HepG2 (cell line): ENCODE results near the gene PDZRN4. TPM values are rescaled to one million over a fixed set of nuclear protein-coding genes. Genes with fewer than 3 reads are reported as not detected.

ENCODE experiments used
- ATAC-seq: fragments of 200-7000 bp; cut with Tn5 transposase; 3 replicates; pipeline ENCODE4 v1.9.1; 2020; ENCODE audit warnings: mild to moderate bottlenecking, moderate library complexity
- BruUV-seq: library from RNA; stranded (reverse); fragments of 400-500 nt; replicated peaks from 2 replicates; lab custom pipeline; 2021; lab: Mats Ljungman, UMichigan
- CTCF ChIA-PET: fragments of 300-600 bp; formaldehyde crosslinking; extraction: SDS; loops from one replicate; lab custom pipeline; 2021; ENCODE audit warnings: low total read pairs, inconsistent platforms, low intra/inter-chr PET ratio; lab: Yijun Ruan, JAX
- POLR2A ChIA-PET: fragments of 350-600 bp; sonication (Branson Sonifier 250); formaldehyde crosslinking; loops from one replicate; lab custom pipeline; 2020; ENCODE audit warnings: antibody characterized with exemption, inconsistent platforms; lab: Yijun Ruan, JAX
- DNase-seq: peaks from one replicate; pipeline ENCODE4 v3.0.0-alpha.2; 2015; ENCODE audit warnings: low spot score
- FAIRE-seq: peaks from 3 replicates; lab custom pipeline; 2011; peaks lifted over from hg19 to GRCh38; lab: Jason Lieb, UNC
- H2AFZ ChIP-seq: one replicate; pipeline ENCODE4 v1.6.1; 2011; ENCODE audit warnings: low read length, inconsistent platforms
- H3K27ac ChIP-seq: fragments of 300-600 bp; 3 replicates; pipeline ENCODE4 v1.8.0; 2011; ENCODE audit warnings: mixed run types, mild to moderate bottlenecking, mixed read lengths, low read length, inconsistent platforms; ENCODE audit not compliant: insufficient read depth; ENCODE audit errors: extremely low read length
- H3K27me3 ChIP-seq, 2 experiments: fragments of 200-600 bp in 1 of 2; 2 replicates in 1 of 2; 3 replicates in 1 of 2; pipeline versions ENCODE4 v1.6.0 to v1.8.0; 2011; ENCODE audit warnings: low read length in 2 of 2, mild to moderate bottlenecking in 2 of 2, moderate library complexity in 2 of 2, inconsistent platforms in 1 of 2; ENCODE audit not compliant: insufficient read depth in 2 of 2, control insufficient read depth in 1 of 2
- H3K36me3 ChIP-seq, 2 experiments: fragments of 200-600 bp in 1 of 2; replicated peaks in 1 of 2; 2 replicates in 1 of 2; 3 replicates in 1 of 2; pipeline versions ENCODE4 v1.5.1 to v1.8.0; 2011; ENCODE audit warnings: low read length in 2 of 2, inconsistent platforms in 1 of 2; ENCODE audit not compliant: insufficient read depth in 2 of 2, control insufficient read depth in 1 of 2
- H3K4me1 ChIP-seq: 2 replicates; pipeline ENCODE4 v1.5.1; 2012; ENCODE audit warnings: low read length, inconsistent platforms; ENCODE audit not compliant: insufficient read depth
- H3K4me2 ChIP-seq: 2 replicates; pipeline ENCODE4 v1.6.0; 2011; ENCODE audit warnings: low read depth, low read length, inconsistent platforms
- H3K4me3 ChIP-seq, 3 experiments: fragments of 200-600 bp in 1 of 3; sonication (generic), shearing (Covaris generic) in 1 of 3; replicated peaks in 1 of 3; 2 replicates each; pipeline ENCODE4 v1.5.1; 2011 to 2016; ENCODE audit warnings: low read length in 3 of 3, inconsistent platforms in 2 of 3, low read depth in 2 of 3, mild to moderate bottlenecking in 2 of 3, control low read depth in 1 of 3, mixed read lengths in 1 of 3; ENCODE audit not compliant: insufficient read depth in 1 of 3
- H3K79me2 ChIP-seq: one replicate; pipeline ENCODE4 v1.6.1; 2011; ENCODE audit warnings: low read length, inconsistent platforms; ENCODE audit not compliant: insufficient read depth
- H3K9ac ChIP-seq: 2 replicates; pipeline ENCODE4 v1.6.0; 2011; ENCODE audit warnings: mild to moderate bottlenecking, low read depth, low read length, inconsistent platforms; ENCODE audit not compliant: insufficient read depth
- H3K9me3 ChIP-seq: 2 replicates; pipeline ENCODE4 v1.5.1; 2012; ENCODE audit warnings: mild to moderate bottlenecking, low read length
- H4K20me1 ChIP-seq: 2 replicates; pipeline ENCODE4 v1.6.0; 2011; ENCODE audit warnings: inconsistent platforms, mild to moderate bottlenecking, low read length, moderate library complexity; ENCODE audit not compliant: insufficient read depth
- GTF2F1 ChIP-seq: fragments of 150-350 bp; IDR thresholded peaks from 2 replicates; pipeline ENCODE4 v1.6.1; 2014; ENCODE audit warnings: low read length
- ISL2 ChIP-seq: sonication (generic); formaldehyde crosslinking; IDR thresholded peaks from 2 replicates; pipeline ENCODE4 v1.5.0; 2020; ENCODE audit warnings: missing genetic modification reagents
- MBNL3 ChIP-seq: fragments of 250-450 bp; sonication (Bioruptor Pico); conservative IDR thresholded peaks from 2 replicates; pipeline ENCODE4 v1.8.0; 2022; ENCODE audit warnings: mild to moderate bottlenecking, inconsistent platforms
- NFIB ChIP-seq: sonication (generic); formaldehyde crosslinking; IDR thresholded peaks from 2 replicates; pipeline ENCODE4 v1.9.0; 2021; ENCODE audit warnings: missing genetic modification reagents, mild to moderate bottlenecking, borderline replicate concordance
- RELA ChIP-seq: sonication (generic); formaldehyde crosslinking; IDR thresholded peaks from 2 replicates; pipeline ENCODE4 v1.4.0; 2020; ENCODE audit warnings: missing genetic modification reagents
- RFX3 ChIP-seq: IDR thresholded peaks from 2 replicates; pipeline ENCODE4 v1.6.1; 2016; ENCODE audit warnings: missing biosample characterization, missing genetic modification reagents
- SP5 ChIP-seq: IDR thresholded peaks from 2 replicates; pipeline ENCODE4 v1.6.1; 2016; ENCODE audit warnings: low read depth, borderline replicate concordance
- ZFP1 ChIP-seq: IDR thresholded peaks from 2 replicates; pipeline ENCODE4 v1.6.1; 2016
- ZFY ChIP-seq: sonication (generic); formaldehyde crosslinking; IDR thresholded peaks from 2 replicates; pipeline ENCODE4 v1.4.0; 2020; ENCODE audit warnings: missing genetic modification reagents
- ZNF138 ChIP-seq: sonication (generic); formaldehyde crosslinking; IDR thresholded peaks from 2 replicates; pipeline ENCODE4 v1.5.0; 2020; ENCODE audit warnings: mild to moderate bottlenecking, low read depth, missing genetic modification reagents
- ZNF839 ChIP-seq: sonication (generic); formaldehyde crosslinking; IDR thresholded peaks from 2 replicates; pipeline ENCODE4 v1.4.0; 2020; ENCODE audit warnings: missing genetic modification reagents, mild to moderate bottlenecking, borderline replicate concordance
- WGBS: methylation state at CpG from one replicate; pipeline ENCODE4 v1.1.6; 2017; ENCODE audit warnings: low lambda C conversion rate; 5-methylcytosine and 5-hydroxymethylcytosine counted together
- in situ Hi-C: cut with HindIII; loops from 2 replicates; pipeline ENCODE4 v1.10.0; 2017; ENCODE audit warnings: low pct_unique_long_range_greater_than_20kb; ENCODE audit not compliant: extremely low pct_ligation_motif_present
- intact Hi-C: fragments of 100-400 bp; cut with micrococcal nuclease; formaldehyde crosslinking; loops from one replicate; pipeline ENCODE4 v1.10.0; 2022; ENCODE audit not compliant: unreplicated experiment
- polyA plus RNA-seq, 8 experiments: library from polyadenylated mRNA; depleted of rRNA in 3 of 8; stranded (reverse) in 7 of 8; unstranded in 1 of 8; fragments of >200 nt; fragmentation: Illumina TruSeq in 4 of 8; extraction: Trizol in 4 of 8; gene quantifications; 2 replicates each; pipeline versions ENCODE4 v1.2.1 to v1.2.3, GENCODE V29; 2011 to 2016; ENCODE audit warnings: low read depth in 4 of 8, missing spikeins in 1 of 8, mixed read lengths in 1 of 8; ENCODE audit not compliant: insufficient read depth in 1 of 8
- total RNA-seq, 5 experiments: library from RNA; depleted of rRNA; stranded (reverse); fragments of >200 nt; fragmentation: Illumina TruSeq; extraction: Trizol; gene quantifications; 2 replicates each; pipeline ENCODE4 v1.2.3, GENCODE V29; 2016; ENCODE audit warnings: low read depth in 1 of 5
- TF ChIP-seq, protein P1 (sequence below): sonication (generic); formaldehyde crosslinking; IDR thresholded peaks from 2 replicates; pipeline ENCODE4 v1.8.1; 2022; ENCODE audit warnings: mild to moderate bottlenecking, missing genetic modification reagents

PDZRN4 gene
- total and polyA plus RNA-seq, 2 of the 13 experiments (the other 11 are each of a cell fraction or from before 2014, with no cell fraction given): not detected

DNA sequence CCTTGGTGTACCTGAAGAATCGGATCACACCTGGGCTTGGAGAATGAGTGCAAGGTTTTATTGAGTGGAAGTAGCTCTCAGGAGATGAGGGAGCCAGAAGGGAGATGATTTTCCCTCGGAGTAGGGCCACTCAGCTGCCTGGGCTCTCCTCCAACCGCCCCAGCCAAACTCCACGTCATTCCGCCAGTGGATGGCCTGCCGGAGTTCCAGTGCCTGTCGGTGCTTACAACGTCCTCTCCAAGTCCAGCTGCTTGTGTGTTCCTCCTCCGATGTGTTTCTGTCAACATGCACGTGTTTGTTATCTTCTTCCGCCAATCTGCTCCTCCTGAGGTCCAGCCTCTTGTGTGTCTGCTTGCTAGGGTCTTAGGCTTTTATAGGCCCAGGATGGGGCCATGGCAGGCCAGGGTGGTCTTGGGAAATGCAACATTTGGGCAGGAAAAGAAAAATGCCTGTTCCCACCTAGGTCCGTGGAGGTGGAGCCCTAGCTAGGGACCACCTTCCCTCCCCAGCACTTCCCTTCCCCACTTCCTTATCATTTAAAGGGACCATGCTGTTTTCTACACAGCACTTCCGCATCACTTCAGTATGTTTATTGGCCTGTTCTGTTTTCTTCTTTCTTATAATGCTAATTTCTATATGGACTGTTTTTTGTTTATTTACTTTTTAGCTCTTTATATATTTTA, 343.2 kb downstream of the PDZRN4 start:
- intact Hi-C loops (no loop called here), in situ Hi-C loops (no loop called here)
- no peaks in the 10 kb centered on the region for H3K79me2 ChIP-seq
- H3K9ac ChIP-seq: no peak overlapping the region
- POLR2A ChIA-PET: no interaction called here
- no peak for FAIRE-seq
- H3K27ac ChIP-seq: no peak overlapping the region
- ATAC-seq: no peak
- BruUV-seq: no TSS peak
- TF ChIP-seq, protein P1, sequence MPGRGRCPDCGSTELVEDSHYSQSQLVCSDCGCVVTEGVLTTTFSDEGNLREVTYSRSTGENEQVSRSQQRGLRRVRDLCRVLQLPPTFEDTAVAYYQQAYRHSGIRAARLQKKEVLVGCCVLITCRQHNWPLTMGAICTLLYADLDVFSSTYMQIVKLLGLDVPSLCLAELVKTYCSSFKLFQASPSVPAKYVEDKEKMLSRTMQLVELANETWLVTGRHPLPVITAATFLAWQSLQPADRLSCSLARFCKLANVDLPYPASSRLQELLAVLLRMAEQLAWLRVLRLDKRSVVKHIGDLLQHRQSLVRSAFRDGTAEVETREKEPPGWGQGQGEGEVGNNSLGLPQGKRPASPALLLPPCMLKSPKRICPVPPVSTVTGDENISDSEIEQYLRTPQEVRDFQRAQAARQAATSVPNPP (CRISPR knock-in tag): no peak
- TF ChIP-seq RFX3 (CRISPR knock-in tag): no peak
- no peak for TF ChIP-seq ZFP1 (CRISPR knock-in tag)
- TF ChIP-seq NFIB (CRISPR knock-in tag): no peak
- no peak for TF ChIP-seq ZFY
- no peak for TF ChIP-seq ISL2
- no peak for TF ChIP-seq RELA (CRISPR knock-in tag)
- no peak for TF ChIP-seq ZNF138 (CRISPR knock-in tag)
- no peak for TF ChIP-seq GTF2F1
- no peak for TF ChIP-seq MBNL3 (CRISPR knock-in tag)
- TF ChIP-seq ZNF839 (CRISPR knock-in tag): no peak
- no peak for TF ChIP-seq SP5 (CRISPR knock-in tag)
- TF ChIP-seq, all 625 proteins: peak for 0
- no peaks in the 10 kb centered on the region for H3K9me3 ChIP-seq
- H3K36me3 ChIP-seq: no peaks in the 10 kb centered on the region
- H3K4me2 ChIP-seq: no peak overlapping the region
- H3K4me1 ChIP-seq: no peaks in the 10 kb centered on the region
- H4K20me1 ChIP-seq: no peaks in the 10 kb centered on the region
- CTCF ChIA-PET: no interaction called here
- peaks cover 0 to 1% of the 10 kb centered on the region in 2 experiments; a peak in 1 of 5 replicates for H3K27me3 ChIP-seq
- DNase-seq: no peak
- 54% methylated on average over 12 of the region's 13 CpGs for WGBS
- no peak overlapping the region for H3K4me3 ChIP-seq
- H2AFZ ChIP-seq: no peak overlapping the region
